ENCODE data around the gene DAZAP2.

DAZAP2 gene, protein sequence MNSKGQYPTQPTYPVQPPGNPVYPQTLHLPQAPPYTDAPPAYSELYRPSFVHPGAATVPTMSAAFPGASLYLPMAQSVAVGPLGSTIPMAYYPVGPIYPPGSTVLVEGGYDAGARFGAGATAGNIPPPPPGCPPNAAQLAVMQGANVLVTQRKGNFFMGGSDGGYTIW

DNA sequence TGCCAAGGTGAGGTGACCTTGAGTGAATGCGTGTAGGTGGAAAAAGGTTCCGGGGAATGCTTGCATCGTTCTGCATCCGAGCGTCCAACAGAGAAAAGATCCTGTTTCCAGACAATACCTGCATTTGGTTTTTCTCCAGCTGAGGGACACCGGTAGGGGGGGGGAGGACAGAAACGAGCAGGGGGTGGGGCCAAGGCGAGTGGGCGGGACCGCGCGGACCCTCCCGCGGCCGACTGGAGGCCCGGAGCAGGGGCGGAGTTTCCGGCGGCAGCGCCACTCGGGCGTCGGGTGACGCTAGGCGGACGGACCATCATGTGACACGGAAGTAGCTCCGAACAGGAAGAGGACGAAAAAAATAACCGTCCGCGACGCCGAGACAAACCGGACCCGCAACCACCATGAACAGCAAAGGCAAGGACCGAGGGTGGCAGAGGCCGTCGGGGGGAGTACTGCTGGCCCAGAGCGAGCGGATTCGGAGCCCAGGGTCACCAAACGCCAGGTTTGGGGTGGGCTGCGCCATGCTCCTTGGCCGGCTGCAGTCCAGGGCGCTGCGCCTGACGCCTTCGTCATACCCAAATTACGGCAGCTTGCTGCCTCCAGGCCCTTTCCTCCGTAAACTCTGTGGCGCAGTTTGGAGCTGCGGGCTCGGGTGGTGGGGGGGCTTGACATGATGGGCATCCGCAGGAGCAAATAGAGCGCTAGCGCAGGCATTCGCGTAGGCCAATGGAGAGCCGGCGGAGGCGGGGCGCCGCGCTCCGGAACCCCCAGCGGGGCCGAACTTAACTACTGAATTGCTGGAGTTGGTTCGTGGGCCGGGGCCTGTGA, at the start of gene DAZAP2:
DAZAP2 (plus strand) TSS at position 317 of the 825 bp plus-strand sequence; CDS start at position 399, 82 bp downstream.
- peak within 1 kb of the TSS; percentile 100 for H3K4me3 ChIP-seq (replicated peaks; ENCODE audit: low read depth, low read length)
- peak; percentile 97 for DNase-seq (ENCODE audit: low read depth)
- TF ChIP-seq CTCF (IDR thresholded peaks at IDR 0.05; ENCODE audit: low read length, missing control alignments), result peak; percentile 28

GRCh38 chr12:51189790-51190355, 48.8 kb upstream of the DAZAP2 start:
- TF ChIP-seq CTCF (IDR thresholded peaks at IDR 0.05; ENCODE audit: low read length, missing control alignments), result no peak
- H3K4me3 ChIP-seq (replicated peaks; ENCODE audit: low read depth, low read length), result no peak overlapping the region
- no peak for DNase-seq (ENCODE audit: low read depth)

- DNase-seq (ENCODE audit: low read depth), result no peak
- no peak overlapping the region for H3K4me3 ChIP-seq (replicated peaks; ENCODE audit: low read depth, low read length)
- no peak for TF ChIP-seq CTCF (IDR thresholded peaks at IDR 0.05; ENCODE audit: low read length, missing control alignments)
Observed at GRCh38 chr12:51190820-51191219, 47.8 kb upstream of the DAZAP2 start.

DNA sequence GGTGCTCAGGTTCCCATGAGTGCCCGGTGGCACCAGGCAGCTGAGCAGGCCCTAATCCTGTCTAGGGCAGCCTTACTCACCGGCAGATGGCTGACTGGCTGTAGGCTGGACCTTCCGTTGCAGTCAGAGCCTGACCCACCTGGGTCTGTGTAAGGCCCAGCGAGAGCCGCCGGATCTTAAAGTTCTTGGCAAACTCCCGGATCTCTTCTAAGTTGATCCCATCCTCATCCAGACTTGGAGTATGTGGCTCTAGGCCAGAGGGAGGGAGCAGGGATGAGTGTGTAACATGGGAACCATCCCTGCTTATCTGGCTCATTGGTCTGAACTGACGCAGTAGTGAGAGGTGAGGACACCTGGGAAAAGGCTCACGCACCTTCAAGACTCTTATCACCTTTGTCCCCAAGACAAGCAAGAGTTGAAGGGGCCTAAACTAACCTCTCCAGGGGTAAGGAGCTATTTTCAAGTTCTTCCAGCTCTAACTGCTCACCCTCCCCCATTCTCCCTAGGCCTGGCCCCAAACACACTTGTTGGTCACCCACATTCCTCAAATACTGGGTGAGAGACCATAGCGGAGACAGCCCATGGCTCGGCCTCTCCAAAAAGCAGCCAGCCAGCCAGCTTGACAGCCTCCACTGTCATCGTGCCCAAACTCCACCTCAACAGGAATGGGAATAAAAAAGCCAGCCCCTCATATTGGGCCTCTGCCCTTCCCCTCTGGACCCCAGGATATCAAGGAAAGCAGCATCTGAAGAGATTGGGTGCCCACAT, 46.9 kb upstream of the DAZAP2 start:
- H3K4me3 ChIP-seq (replicated peaks; ENCODE audit: low read depth, low read length), result no peak overlapping the region
- no peak for DNase-seq (ENCODE audit: low read depth)
- no peak for TF ChIP-seq CTCF (IDR thresholded peaks at IDR 0.05; ENCODE audit: low read length, missing control alignments)

DNA sequence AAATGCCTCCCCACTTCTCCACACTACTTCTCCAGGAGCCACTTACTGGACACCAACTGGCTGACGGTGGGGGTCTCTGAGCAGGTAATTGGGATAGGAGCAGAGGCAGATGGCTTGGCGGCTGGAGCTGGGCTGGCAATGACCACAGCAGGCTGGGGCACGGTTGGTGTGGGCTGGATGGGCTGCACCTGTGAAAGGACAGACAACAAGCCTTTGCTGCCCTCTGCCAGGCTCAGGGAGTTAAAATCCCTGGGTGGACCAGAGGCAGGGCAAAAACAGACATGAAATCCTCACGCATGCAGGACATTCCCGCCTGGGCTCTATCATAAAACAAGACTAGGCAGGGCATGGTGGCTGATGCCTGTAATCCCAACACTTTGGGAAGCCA, 46.3 kb upstream of the DAZAP2 start:
- H3K4me3 ChIP-seq (replicated peaks; ENCODE audit: low read depth, low read length), result no peak overlapping the region
- DNase-seq (ENCODE audit: low read depth), result no peak
- no peak for TF ChIP-seq CTCF (IDR thresholded peaks at IDR 0.05; ENCODE audit: low read length, missing control alignments)

DNA sequence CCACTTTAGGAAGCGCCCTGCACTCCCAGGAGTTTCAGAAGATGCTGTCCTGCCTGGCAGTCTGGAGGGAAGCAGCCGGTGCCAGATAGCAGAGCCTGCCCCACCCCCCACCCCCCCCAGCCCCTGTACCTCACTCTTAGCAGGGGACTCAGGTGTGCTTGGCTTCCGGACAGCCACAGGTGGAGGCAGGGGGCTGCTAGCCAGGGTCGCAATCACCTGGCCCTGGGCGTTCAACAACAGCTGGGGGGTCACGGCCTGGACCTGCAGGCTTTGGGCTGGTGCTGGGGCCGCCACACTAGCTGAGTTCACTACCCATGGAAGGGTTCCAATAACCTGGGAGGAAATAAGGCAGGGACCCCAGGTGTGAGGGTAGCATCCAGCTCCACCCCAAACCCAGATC, 42.8 kb upstream of the DAZAP2 start:
- no peak overlapping the region for H3K4me3 ChIP-seq (replicated peaks; ENCODE audit: low read depth, low read length)

More for the DNA sequence above, 42.8 kb upstream of the DAZAP2 start:
- TF ChIP-seq CTCF (IDR thresholded peaks at IDR 0.05; ENCODE audit: low read length, missing control alignments), result no peak
- DNase-seq (ENCODE audit: low read depth), result no peak

All from fibroblast of pulmonary artery (primary cell).